HepG2 (cell line): ENCODE results near the gene EFHD2.

Source experiments
- CBFB ChIP-seq: sonication (generic); formaldehyde crosslinking; IDR thresholded peaks from 2 replicates; pipeline ENCODE4 v1.4.0; 2020; ENCODE audit warnings: missing genetic modification reagents
- CBX5 ChIP-seq: sonication (generic); formaldehyde crosslinking; IDR thresholded peaks from 2 replicates; pipeline ENCODE4 v1.4.0; 2020; ENCODE audit warnings: missing genetic modification reagents, borderline replicate concordance
- CTCF ChIP-seq: sonication (generic); formaldehyde crosslinking; IDR thresholded peaks from 2 replicates; pipeline ENCODE4 v1.5.0; 2020; ENCODE audit warnings: mild to moderate bottlenecking, missing genetic modification reagents, moderate library complexity
- EP300 ChIP-seq, 3 experiments: sonication (generic) in 1 of 3; formaldehyde crosslinking in 1 of 3; IDR thresholded peaks; 2 replicates each; pipeline versions ENCODE4 v1.5.1 to v1.6.1; 2011 to 2020; ENCODE audit warnings: low read depth in 2 of 3, low read length in 2 of 3, borderline replicate concordance in 1 of 3, improper control_type of control experiment in 1 of 3, mild to moderate bottlenecking in 1 of 3, missing genetic modification reagents in 1 of 3, moderate library complexity in 1 of 3
- FOXP1 ChIP-seq, 2 experiments: fragments of 450-650 bp in 1 of 2; IDR thresholded peaks; 2 replicates each; pipeline ENCODE4 v1.6.1; 2017 to 2018; ENCODE audit warnings: antibody characterized with exemption in 1 of 2
- GATAD2A ChIP-seq: IDR thresholded peaks from 2 replicates; pipeline ENCODE4 v1.6.1; 2016
- HOMEZ ChIP-seq: IDR thresholded peaks from 2 replicates; pipeline ENCODE4 v1.6.1; 2016; ENCODE audit warnings: low read depth
- POLR2AphosphoS5 ChIP-seq: IDR thresholded peaks from 2 replicates; pipeline ENCODE4 v1.6.1; 2012; ENCODE audit warnings: low read depth, low read length
- SOX13 ChIP-seq, 3 experiments: fragments of 450-650 bp in 1 of 3; sonication (generic) in 1 of 3; formaldehyde crosslinking in 1 of 3; IDR thresholded peaks in 2 of 3; conservative IDR thresholded peaks in 1 of 3; 2 replicates each; pipeline versions ENCODE4 v1.5.0 to v1.6.1; 2016 to 2020; ENCODE audit warnings: antibody characterized with exemption in 1 of 3, mild to moderate bottlenecking in 1 of 3, missing compliant biosample characterization in 1 of 3, missing genetic modification reagents in 1 of 3, moderate library complexity in 1 of 3
- TAF1 ChIP-seq: sonication (generic); formaldehyde crosslinking; IDR thresholded peaks from 2 replicates; pipeline ENCODE4 v1.4.0; 2020; ENCODE audit warnings: missing genetic modification reagents
- TRAFD1 ChIP-seq: sonication (generic); formaldehyde crosslinking; IDR thresholded peaks from 2 replicates; pipeline ENCODE4 v1.5.1; 2020; ENCODE audit warnings: missing genetic modification reagents, mild to moderate bottlenecking, borderline replicate concordance
- U2AF2 ChIP-seq: fragments of 200-400 bp; formaldehyde crosslinking; IDR thresholded peaks from 2 replicates; pipeline ENCODE4 v1.6.1; 2017; ENCODE audit warnings: low read depth, mild to moderate bottlenecking, low read length
- YY1 ChIP-seq: IDR thresholded peaks from 2 replicates; pipeline ENCODE4 v1.6.1; 2011; ENCODE audit warnings: low read length, low read depth, moderate library complexity, mild to moderate bottlenecking; ENCODE audit not compliant: insufficient read depth, insufficient replicate concordance
- ZNF713 ChIP-seq: sonication (generic); formaldehyde crosslinking; IDR thresholded peaks from 2 replicates; pipeline ENCODE4 v1.4.0; 2020; ENCODE audit warnings: mild to moderate bottlenecking, missing genetic modification reagents

- no peak for TF ChIP-seq CTCF (CRISPR knock-in tag)
- TF ChIP-seq EP300 (IDR thresholded peaks at IDR 0.05; ENCODE audit: low read depth in 2 of 2, low read length in 2 of 2) = no peak
- no peak for TF ChIP-seq EP300 (CRISPR knock-in tag; IDR thresholded peaks at IDR 0.05; ENCODE audit: borderline replicate concordance)
- no peak for TF ChIP-seq CBFB (CRISPR knock-in tag)
- no peak for TF ChIP-seq TAF1 (CRISPR knock-in tag)
- TF ChIP-seq U2AF2 = no peak
- TF ChIP-seq FOXP1 (IDR thresholded peaks at IDR 0.05) = no peak
- TF ChIP-seq FOXP1 (CRISPR knock-in tag; IDR thresholded peaks at IDR 0.05) = no peak
- TF ChIP-seq CBX5 (CRISPR knock-in tag) = no peak
- TF ChIP-seq POLR2AphosphoS5 = no peak
- TF ChIP-seq YY1 = no peak
- TF ChIP-seq ZNF713 (CRISPR knock-in tag) = no peak
- no peak for TF ChIP-seq GATAD2A (CRISPR knock-in tag)
- no peak for TF ChIP-seq TRAFD1
- no peak for TF ChIP-seq SOX13 (IDR thresholded peaks at IDR 0.05)
- TF ChIP-seq SOX13 (CRISPR knock-in tag; conservative IDR thresholded peaks at IDR 0.05 in 1 of 2, IDR thresholded peaks at IDR 0.05 in 1 of 2) = no peak
- TF ChIP-seq HOMEZ = no peak
Observed at GRCh38 chr1:15422871-15423270, 13.2 kb downstream of the EFHD2 start.
